ENCODE measurements around the gene DYNLT2B.
"Not testable (repeated sequence)": the region's sequence is repeated elsewhere in the genome, so short reads cannot be mapped to it uniquely, and the experiment has no call there.

Gene DYNLT2B

DNA sequence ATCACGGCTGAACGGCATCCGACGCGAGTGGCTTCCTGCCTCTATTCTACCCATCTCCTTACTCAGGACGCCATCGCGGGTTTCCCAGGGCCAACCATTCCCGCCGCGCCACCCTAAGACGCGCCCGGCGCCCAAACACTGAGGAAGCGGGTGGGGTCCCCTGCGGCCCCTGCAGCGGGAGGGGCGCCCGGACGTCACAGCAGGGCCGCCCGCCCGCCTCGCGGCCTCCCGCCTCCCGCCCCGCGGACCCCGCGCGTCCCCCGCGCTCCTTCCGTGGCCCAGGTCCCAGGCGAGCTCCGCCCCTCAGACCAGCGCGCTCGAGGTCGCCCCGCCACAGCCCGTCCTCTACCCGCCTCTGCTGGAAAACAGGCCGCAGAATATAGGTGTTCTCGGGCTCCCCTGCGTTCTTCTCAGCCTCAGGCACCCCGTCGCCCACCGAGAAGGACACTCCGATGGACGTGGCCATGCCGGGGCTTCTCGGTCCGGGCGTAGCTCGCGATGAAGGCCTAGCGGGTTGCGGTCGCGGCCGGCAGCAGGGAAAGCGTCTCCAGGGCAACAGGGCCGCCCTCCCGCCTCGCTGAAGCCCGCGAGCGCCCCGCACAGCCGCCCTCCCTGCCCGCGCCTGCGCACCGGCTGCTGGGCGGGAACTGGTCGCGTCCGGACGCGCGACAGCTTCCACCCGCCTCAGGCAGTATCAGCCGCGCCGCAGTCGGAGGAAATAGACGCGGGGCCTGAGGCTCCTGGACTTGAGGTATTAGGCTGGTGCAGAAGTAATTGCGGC, at the start of gene DYNLT2B:
Gene DYNLT2B (minus strand): TSS at position 554 of the 781 bp plus-strand sequence. CDS start 88 bp downstream, at position 466.
- DNase-seq: peak; percentile 79

DNA sequence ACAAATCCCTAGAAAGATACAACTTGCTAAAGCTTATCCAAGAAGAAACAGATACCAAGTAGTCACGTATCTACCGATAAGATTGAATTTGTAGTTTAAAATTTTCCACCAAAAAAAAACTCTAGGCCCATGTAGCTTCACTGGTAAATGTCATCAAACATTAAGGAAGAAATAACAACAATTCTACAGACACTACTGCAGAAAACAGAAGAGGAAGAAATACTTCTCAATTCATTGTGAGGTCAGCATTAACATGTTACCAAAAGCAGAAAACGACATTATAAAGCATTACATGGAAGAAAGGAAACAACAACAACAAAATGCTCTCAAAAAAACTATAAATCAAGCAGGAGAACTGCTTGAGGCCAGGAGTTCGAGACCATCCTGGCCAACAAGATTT, 47.7 kb upstream of the DYNLT2B start:
- DNase-seq: no peak

DNA sequence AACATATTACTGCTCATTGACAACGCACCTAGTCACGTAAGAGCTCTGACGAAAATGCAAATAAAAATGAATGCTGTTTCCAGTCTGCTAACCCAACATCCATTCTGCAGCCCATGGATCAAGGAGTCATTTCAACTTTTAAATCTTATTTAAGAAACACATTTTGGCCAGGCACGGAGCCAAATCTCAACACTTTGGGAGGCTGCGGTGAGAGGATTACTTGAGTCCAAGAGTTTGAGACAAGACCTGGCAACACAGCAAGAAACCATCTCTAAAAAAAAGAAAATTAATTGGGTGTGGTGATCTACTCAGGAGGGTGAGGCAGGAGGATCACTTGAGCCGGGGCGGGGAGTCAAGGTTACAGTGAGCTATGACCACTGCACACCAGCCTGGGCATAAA, 42.5 kb upstream of the DYNLT2B start:
- DNase-seq: no peak

DNA sequence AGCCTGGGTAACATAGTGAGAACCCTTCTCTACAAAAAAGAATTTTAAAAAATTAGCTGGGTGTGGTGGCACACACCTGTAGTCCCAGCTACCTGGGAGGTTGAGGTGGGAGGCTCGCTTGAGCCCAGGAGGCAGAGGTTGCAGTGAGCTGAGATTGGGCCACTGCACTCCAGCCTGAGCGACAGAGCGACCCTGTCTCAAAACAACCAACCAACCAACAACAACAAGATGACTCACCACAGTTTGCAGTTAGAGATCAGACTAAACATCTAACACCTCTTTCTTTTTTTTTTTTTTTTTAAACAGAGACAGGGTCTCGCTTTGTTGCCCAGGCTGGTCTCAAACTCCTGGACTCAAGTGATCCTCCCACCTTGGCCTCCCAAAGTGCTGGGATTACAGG, 40.5 kb upstream of the DYNLT2B start:
- not testable (repeated sequence) for DNase-seq

DNA sequence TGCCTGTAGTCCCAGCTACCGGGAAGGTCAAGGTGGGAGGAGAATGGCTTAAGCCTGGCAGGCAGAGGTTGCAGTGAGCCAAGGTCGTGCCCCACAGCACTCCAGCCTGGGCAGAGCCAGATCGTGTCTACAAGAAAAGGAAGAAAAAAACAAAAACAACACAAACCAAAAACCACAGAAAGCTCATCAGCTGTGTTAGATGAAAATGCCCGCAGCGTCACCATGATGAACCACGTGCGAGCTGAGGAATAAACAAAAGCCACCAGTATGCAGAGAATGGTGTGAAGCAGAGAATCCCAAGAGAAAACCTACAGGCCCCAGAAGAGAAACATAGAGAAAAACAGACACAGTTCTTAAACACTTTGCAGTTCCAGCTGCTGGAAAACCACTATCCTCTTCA, 39.9 kb upstream of the DYNLT2B start:
- DNase-seq: no peak

DNA sequence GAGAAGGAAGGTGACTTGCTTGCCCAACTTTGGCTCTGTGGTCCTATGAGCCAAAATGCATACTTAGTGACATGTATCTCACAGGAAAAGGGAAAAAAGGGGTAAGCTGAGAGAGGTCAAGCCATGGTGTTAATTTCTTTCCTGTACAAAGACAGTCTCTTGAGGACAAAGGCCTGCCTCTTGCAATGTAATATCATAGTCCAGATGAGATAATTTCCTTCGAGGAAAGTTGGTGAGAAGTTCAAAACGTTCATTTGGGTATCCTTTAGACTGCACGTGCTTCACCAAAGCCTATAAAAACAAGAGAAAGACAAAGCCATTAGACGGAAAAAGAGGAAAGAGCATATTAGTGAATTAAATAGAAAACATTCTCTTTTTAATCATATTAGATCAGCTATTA, 38.5 kb upstream of the DYNLT2B start:
- DNase-seq: no peak

DNA sequence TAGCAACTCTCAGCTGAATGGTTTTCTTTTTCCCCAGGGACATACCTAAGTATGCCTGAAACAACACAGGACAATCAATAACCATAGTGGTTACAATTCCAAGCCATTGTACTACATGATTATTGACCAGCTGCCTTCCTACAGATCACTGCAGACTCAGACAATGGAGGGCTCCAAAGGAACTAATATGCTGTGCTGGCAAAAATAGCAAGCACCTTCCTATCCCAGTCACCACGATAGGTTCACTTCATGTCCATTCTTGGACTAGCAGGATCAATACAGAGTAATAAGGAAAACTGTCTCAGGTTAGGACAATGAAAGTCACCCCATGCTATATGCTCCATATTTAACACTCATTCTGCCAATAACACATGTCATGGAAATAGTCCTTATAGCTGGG, 37.6 kb upstream of the DYNLT2B start:
- DNase-seq: no peak

DNA sequence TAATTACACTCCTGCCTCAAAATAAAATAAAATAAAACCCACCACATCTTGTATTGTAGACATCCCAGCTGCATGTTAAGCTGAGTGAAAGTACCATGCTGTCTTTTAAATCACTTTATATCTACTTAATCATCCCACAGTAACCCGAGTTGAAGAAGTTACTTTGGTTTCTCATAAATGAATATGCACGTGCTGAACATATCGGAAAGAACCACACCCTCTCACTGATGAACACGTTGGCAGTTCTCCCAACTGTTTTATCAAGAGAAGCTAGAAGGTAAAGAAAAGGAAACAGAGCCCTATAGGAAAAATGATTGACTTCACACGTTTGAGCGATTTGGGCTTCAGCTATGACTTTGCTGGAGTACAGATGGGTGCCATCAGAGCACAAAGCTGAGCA, 36.1 kb upstream of the DYNLT2B start:
- DNase-seq: no peak

DNA sequence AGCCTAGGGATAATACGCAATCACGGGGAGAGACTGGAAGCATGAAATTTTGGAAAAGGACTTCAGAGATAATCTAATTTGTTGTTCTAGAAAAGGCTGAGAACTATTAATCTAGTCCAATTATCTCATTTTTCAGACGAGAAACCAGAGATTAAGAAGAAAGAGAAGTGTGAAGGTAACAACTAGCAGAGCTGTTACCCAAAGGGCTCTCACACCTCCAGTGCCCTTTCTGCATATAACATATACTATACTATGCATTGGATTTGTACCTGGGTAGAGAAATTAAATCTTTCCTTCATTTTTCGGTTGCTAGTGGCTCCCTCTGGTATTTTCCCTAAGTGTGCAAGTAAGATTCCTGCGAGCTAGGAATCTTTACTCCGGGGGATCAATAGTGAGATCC, 33.5 kb upstream of the DYNLT2B start:
- DNase-seq: no peak

DNA sequence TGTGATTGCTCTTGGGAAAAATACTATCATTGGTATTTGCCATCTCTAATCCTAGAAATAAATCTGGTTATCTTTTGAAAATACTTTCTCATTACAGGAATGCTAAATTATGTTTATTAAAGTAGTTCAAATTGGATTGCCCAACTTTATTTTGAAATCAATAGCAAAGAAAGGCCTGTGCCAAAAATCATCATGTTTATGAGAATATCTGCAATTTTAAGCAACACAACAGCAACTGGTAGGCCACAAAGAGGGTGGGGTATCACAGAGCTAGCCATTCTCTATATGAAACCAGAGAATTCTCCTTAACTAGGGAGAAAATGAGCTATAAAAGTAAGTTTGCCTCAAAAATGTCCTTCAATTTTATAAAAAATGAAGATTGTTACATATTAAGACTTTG, 32.0 kb upstream of the DYNLT2B start:
- no peak for DNase-seq

DNA sequence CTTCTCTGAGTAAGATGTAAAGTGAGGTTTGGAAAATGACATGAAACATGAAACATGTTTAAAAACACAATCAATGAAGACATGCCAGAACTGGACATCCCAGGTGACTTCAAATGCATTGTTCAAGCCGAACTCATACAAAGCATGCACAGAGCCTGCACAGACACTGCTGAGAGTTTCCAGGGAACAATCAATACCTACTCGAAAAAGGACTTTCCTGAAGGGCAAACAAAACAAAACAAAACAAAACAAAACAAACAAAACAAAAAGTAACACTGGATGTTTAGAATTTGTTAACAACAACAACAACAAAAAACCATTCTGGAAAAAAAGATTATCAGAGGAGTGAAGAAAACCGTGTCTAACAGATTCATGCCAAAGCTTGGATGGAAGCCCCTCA, 30.7 kb upstream of the DYNLT2B start:
- DNase-seq: no peak

DNA sequence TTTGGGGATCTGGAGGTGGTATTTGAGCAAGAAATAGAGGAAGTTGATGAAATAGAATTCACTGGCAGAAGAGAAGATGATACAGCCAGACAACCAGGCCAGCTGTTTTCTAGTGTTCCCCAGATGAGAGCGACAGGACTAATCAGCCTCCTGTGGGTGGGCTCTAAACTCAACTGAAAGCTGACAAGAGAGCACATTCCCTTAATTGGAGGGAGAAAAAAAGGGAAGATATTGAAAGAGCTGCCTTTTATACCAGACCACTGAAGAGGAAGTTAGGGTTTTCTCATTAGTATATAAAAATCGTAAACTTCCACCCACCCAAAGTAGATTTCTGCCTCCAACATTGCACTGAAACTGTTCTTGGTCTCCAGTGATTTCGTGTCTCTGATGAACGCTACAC, 26.6 kb upstream of the DYNLT2B start:
- DNase-seq: no peak

DNA sequence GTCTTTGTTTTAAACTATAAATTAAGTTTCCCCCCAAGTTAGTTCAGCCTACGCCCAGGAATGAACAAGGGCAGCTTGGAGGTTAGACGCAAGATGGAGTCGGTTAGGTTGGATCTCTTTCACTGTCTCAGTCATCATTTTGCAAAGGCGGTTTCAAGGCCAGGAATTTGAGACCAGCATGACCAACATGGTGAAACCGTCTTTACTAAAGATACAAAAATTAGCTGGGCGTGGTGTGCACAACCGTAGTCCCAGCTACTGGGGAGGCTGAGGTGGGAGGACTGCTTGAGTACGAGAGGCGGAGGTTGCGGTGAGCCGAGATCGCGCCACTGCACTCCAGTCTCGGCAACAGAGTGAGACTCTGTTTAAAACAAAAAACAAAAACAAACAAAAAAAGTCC, 25.9 kb upstream of the DYNLT2B start:
- not testable (repeated sequence) for DNase-seq

DNA sequence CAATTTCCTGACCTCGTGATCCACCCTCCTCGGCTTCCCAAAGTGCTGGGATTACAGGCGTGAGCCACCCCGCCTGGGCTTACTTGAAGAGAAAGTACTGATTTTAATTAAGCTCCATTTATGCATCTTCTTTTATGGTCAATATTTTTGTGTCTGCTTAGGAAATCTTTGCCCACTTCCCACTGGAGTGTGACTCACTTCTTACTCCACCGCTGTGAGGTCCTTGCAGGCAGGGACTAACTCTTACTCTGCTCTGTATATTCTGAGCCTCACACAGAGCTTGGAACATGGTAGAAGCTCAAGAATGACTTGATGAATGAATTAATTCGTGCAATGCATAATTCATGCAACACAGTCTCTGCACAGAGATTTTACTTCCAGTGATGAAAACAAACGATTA, 23.1 kb upstream of the DYNLT2B start:
- DNase-seq: no peak

DNA sequence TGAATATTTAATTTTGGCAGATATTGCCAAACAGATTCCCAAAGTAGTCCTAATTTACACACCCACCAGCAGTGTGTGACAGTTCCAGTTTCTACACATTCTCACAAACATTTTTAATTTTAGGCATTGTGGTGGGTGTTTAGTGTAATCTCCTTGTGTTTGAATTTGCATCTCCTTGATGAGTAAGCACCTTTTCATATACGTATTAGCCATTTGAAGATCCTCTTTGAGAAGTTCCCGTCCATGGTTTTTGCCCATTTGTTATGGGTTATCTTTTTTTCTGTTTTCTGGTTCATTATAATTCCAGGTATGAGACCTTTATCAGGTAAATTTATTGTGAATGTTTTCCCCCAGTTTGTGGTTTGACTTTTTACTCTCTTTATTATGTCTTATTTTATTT, 22.4 kb upstream of the DYNLT2B start:
- DNase-seq: no peak

DNA sequence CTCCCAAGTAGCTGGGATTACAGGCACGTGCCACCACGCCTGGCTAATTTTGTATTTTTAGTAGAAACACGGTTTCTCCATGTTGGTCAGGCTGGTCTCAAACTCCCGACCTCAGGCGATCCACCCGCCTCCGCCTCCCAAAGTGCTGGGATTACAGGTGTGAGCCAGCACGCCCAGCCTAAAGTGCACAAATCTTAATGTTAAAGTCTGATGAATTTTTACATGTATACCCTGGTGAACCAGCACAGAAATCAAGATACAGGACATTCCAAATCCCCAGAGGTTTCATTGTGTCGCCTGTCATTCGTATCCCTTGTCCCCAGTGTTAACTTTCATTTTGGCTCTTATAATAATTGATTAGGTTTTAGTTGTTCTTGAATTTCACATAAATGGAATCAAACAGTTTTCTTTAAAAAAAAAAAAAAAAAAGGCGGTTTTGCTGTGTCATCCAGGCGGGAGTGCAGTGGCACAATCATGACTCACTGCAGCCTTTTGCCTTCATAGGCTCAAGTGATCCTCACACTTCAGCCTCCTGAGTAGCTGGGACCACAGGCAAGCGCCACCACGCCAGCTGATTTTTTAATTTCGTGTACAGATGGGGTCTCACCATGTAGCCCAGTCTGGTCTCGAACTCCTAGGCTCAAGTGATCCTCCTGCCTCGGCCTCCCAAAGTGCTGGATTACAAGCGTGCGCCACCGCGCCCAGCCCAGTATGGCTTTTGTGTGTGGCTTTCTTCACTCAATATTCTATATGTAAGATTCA, 21.6 kb upstream of the DYNLT2B start:
- no peak for DNase-seq

DNA sequence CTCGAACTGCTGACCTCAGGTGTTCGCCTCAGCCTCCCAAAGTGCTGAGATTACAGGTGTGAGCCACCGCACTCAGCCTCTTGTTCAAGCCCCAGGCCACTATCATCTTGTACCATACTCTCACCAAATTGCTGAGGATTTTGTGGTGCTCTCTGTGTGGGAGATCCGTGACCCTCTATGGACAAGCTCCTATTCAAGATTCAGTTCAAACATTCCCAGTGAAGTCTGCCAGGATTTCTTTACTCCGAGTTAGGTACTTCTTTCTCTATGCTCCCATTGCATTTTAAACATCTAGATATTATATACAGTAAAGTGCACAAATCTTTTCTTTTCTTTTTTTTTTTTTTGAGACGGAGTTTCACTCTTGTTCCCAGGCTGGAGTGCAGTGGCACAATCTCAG, 21.0 kb upstream of the DYNLT2B start:
- no peak for DNase-seq

DNA sequence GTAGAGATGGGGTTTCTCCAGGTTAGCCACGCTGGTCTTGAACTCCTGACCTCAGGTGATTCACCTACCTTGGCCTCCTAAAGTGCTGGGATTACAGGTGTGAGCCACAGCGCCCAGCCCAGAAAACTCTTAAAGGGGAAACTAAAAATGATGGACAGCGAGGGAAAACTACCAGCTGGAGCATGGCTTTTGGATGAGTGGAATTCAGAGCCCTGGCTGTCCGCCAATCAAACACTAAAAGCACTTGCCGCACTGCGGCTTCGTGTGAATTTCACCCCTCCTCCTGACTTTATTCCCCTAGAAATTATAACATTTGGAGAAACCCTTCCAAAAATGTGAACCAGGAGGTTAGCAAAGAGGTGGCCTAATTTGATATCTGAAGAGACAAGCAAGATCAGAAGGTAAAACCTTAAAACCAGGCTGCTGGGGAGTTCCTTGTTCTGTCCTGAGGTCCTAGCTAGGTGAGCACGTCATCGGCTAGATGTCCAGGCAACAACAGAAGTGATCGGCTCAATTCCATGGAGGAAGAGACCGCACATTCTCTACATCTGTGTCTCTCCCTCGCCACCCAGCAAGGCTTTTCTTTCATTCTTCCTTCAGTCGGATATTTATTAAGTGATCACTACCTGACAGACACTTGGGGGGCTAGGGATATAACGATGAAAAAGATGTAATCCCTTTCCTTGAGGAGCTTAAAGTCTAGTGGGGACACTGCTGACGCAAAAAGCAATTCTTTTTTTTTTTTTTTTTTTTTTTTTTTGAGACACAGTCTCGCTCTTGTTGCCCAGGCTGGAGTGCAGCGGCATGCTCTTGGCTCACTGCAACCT, 18.5 kb upstream of the DYNLT2B start:
- DNase-seq: no peak

DNA sequence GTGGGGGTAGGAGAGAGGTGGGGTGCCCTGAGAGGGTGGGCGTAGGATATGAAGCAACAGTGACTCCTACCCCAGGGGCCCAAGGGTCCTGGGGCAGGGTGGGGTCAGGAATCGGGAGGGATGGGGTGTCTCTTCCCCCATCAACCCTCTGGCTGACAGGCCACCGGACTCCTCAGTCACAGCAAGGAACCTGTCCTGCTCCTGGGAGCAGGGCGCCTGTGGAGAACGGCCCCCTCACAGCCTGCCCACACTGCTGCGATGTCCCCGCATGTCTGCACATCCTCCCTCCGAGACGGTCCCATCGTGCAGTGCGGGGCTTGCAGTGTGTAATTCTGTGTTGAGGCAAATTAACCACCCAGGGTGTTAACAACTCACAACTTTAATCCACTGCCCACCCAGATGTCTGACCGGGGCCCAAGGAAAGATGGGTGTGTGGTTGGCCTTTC, 17.5 kb upstream of the DYNLT2B start:
- no peak for DNase-seq

DNA sequence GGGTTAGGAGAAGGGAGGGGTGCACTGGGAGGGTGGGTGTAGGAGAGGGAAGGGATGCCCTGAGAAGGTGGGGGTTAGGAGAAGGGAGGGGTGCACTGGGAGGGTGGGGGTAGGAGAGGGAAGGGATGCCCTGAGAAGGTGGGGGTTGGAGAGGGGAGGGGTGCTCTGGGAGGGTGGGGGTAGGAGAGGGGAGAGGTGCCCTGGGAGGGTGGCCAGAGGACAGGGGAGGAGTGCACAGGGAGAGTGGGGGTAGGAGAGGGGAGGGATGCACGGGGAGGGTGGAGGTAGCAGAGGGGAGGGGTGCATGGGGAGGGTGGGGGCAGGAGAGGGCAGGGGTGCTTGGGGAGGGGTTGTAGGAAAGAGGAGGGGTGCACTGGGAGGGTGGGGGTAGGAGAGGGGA, 16.9 kb upstream of the DYNLT2B start:
- no peak for DNase-seq

DNA sequence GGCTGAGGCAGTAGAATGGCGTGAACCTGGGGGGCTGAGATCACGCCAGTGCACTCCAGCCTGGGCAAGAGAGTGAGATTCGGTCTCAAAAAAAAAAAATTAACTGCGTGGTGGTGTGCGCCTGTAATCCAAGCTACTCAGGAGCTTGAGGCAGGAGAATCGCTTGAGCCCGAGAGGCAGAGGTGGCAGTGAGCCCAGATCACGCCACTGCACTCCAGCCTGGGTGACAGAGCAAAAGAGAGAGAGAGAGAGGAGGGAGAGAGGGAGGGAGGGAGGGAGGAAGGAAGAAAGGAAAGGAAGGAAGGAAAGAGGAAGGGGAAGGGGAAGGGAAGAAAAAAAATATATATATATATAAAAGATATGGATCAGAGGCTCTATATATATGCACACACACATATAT, 14.1 kb upstream of the DYNLT2B start:
- DNase-seq: no peak

DNA sequence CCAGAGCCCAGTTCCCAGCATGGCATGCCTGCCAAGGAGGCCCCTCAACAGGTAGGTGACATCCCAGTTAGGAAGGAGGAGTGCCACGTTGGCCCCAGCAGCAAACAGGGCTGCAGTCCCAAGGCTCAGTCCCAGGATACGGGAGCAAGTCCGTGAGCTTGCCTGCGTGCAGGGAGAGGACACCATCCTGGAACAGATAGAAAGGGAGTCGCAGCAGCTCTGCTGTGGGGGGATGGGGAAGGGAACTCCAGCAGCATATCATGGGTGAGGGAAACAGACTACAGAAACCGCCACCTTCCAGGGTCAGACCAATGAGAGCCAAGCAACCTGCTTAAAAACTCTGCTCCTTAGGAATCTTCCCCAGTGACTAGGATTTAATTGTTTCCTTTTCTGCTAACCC, 9.4 kb upstream of the DYNLT2B start:
- no peak for DNase-seq

DNA sequence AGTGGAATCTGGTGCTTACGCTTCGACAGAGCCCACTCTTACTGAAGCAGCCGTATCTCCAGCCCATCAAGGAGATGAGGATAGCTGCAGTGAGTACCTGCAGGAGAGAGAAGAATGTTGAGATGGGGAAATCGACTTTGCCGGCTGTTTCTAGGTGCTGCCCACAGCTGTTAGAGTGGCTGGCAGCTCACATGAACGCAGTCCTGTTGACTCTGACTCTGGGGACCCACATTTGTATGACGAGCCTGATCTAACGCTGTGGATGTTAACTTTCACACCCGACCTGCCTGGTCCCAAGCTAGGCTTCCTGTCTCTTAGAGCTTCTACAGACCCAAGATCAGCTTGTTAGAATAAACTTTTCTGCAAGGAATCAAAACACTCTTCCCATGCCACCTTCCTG, 8.9 kb upstream of the DYNLT2B start:
- DNase-seq: no peak

DNA sequence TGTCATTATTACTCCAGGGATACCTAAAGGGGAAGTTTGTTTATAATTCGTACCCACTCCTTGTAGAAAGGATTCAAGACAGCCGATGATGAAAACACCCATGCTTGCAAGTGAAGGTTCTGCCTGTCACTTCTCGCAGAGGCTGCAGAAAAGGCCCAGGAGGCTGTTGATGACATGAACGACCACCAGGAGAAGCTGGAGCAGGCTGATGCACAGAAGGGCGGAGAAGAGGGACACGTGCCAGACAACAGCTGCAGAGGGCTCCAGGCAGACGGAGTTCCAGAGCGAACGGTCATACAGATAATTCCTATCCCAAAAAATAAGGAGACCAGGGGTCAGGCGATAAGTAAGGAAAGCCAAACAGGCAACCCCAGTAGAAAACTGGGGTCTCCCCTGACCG, 5.7 kb upstream of the DYNLT2B start:
- no peak for DNase-seq
